ENCODE results near the gene SEMA3A.

GRCh38 chr7:84193747-84194146 is 842 bp downstream of the SEMA3A start:
- TF ChIP-seq, protein P1, sequence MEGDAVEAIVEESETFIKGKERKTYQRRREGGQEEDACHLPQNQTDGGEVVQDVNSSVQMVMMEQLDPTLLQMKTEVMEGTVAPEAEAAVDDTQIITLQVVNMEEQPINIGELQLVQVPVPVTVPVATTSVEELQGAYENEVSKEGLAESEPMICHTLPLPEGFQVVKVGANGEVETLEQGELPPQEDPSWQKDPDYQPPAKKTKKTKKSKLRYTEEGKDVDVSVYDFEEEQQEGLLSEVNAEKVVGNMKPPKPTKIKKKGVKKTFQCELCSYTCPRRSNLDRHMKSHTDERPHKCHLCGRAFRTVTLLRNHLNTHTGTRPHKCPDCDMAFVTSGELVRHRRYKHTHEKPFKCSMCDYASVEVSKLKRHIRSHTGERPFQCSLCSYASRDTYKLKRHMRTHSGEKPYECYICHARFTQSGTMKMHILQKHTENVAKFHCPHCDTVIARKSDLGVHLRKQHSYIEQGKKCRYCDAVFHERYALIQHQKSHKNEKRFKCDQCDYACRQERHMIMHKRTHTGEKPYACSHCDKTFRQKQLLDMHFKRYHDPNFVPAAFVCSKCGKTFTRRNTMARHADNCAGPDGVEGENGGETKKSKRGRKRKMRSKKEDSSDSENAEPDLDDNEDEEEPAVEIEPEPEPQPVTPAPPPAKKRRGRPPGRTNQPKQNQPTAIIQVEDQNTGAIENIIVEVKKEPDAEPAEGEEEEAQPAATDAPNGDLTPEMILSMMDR (IDR thresholded peaks at IDR 0.05), result no peak
- TF ChIP-seq ELF4 (CRISPR knock-in tag; IDR thresholded peaks at IDR 0.05; ENCODE audit: low read depth) (no peak), ZNF281 (CRISPR knock-in tag; IDR thresholded peaks at IDR 0.05) (no peak), ZNF121 (CRISPR knock-in tag; IDR thresholded peaks at IDR 0.05) (no peak), FOXP1 (CRISPR knock-in tag; IDR thresholded peaks at IDR 0.05; ENCODE audit: borderline replicate concordance) (no peak), JUN (CRISPR knock-in tag; IDR thresholded peaks at IDR 0.05) (no peak)
